HG02610 (cell line): ENCODE data around the gene CACNA2D3.
A peak's percentile ranks its signal among the peaks of the same experiment; 100 is the strongest.

ENCODE experiments used
- ATAC-seq: cut with Tn5 transposase; IDR thresholded peaks from one replicate; pipeline ENCODE4 v1.9.1; 2021; ENCODE audit warnings: mild to moderate bottlenecking, moderate library complexity; ENCODE audit not compliant: unreplicated experiment

The CACNA2D3 gene

GRCh38 chr3:54819946-54820345 is 697.6 kb downstream of the CACNA2D3 start:
- ATAC-seq: no peak

- ATAC-seq: no peak
These were observed 699.9 kb downstream of the CACNA2D3 start for GRCh38 chr3:54822206-54822605.

- ATAC-seq: no peak
These were observed 703.9 kb downstream of the CACNA2D3 start for GRCh38 chr3:54826251-54826691.

- ATAC-seq: no peak
These were observed 704.8 kb downstream of the CACNA2D3 start for GRCh38 chr3:54827056-54827687.

DNA sequence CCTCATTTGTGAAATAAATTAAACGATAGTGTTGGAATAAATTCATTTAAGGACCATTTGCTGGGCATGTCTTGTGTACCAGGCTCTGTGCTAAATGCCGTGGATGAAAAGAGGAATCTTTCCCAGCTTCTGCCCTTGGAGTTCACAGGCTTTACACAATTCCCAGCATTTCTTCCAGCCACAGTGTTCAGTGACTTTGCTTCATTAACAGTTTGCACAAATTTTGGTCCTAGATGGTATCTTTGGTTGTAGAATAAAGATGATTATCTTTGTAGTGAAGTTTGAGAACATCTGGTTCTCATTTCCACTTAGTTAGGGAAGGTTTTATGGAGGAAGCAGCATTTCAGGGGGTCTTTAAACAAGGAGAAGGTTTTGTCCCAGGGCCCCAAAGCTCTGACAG is 705.4 kb downstream of the CACNA2D3 start:
- no peak for ATAC-seq

DNA sequence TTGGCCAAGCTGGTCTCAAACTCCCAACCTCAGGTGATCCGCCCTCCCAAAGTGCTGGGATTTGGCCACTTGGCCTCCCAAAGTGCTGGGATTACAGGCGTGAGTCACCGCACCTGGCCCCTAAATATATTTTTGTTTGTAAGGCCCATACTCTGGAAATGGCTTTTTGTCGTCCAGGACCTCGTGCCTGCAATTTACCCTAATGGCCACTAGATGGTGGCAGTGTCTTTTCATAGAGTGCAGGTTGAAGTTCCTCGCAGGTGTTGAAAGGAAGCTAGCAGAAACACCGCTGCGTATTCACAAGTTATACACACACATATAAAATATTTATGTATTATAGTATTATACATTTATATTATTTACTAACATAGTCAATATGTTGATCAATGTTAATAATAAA is 708.3 kb downstream of the CACNA2D3 start:
- ATAC-seq: no peak

DNA sequence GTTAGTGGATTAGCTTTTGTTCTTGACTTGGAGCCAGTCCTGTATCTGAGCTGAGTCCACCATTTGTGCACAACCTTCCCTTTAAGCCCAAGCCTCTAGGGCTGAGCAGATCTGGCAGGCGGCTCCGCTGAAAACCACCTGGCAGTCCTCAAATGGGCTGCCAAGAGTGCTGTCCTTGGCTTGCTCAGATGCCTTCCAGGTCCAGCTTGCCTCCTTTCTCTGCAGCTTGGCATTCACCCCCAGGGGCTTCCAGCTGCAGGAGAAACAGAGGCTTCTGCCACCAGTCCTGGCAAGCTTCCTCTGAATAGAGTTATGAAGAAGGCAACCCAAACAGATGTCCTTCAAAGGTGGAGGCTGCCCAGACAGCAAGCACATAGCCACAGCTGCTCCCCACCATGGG is 708.8 kb downstream of the CACNA2D3 start:
- no peak for ATAC-seq

DNA sequence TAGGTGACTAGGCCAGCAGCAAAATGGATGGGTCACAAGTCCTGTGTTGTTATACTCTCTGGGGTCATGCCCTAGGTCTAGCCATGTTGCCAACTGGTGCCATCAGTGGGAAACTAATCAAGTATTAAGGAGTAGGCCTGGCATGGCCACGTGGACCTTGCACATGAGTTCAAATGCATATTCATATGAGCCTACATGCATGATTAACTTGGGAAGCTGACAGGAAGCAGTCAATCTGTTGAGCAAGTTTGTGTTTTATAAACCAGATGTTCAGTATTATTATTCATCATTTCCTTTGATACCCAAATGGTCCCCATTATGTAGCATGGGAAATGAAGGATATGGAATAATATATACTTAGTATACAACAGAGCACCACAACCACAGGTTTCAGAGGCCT is 710.5 kb downstream of the CACNA2D3 start:
- ATAC-seq: no peak

- no peak for ATAC-seq
These were observed 713.3 kb downstream of the CACNA2D3 start for GRCh38 chr3:54835701-54836100.

GRCh38 chr3:54836871-54837270 is 714.5 kb downstream of the CACNA2D3 start:
- ATAC-seq: no peak

- no peak for ATAC-seq
These were observed 715.6 kb downstream of the CACNA2D3 start for GRCh38 chr3:54837964-54838363.

GRCh38 chr3:54841471-54841870 is 719.1 kb downstream of the CACNA2D3 start:
- ATAC-seq: no peak

GRCh38 chr3:54843352-54843751 is 721.0 kb downstream of the CACNA2D3 start:
- ATAC-seq: no peak

- no peak for ATAC-seq
These were observed 721.9 kb downstream of the CACNA2D3 start for GRCh38 chr3:54844211-54844610.

DNA sequence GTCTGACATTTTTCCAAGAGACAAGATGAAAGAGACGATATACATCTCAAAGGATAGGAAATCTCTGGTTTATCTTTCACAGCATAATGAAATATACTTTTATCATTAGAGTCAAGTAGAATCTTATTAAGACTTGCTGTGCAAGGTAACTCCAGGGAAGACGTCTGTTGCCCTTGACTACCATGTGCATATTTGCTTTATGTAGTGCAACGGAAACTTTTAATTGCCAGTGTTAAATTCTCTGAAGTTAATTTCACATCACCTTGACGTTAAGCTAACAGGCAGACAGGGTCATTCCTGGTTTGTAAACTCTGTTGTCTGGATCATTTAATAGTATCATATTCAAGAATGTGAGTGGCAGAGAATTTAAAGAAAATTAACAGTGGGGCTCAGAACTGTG is 722.7 kb downstream of the CACNA2D3 start:
- no peak for ATAC-seq

DNA sequence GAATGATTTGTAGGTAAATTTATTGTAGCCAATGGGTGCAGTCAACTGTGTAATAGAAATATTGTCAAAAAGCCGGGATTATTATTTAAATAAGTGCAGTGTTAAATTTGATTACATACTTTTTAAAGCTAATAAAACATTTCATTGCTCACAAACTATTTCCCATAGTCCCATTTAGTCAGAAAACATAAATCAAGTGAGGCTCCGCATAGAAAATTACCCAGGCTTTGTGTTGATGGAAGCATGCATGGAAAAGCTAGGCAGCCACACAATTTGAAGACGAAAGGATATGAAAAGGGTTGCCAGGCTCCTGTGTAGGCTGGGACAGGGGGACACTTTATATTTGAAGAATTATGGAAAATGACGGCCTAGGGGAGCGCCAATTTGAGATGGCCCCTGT is 723.2 kb downstream of the CACNA2D3 start:
- ATAC-seq: no peak

- no peak for ATAC-seq
These were observed 723.8 kb downstream of the CACNA2D3 start for GRCh38 chr3:54846119-54846518.

GRCh38 chr3:54847361-54847760 is 725.0 kb downstream of the CACNA2D3 start:
- no peak for ATAC-seq

DNA sequence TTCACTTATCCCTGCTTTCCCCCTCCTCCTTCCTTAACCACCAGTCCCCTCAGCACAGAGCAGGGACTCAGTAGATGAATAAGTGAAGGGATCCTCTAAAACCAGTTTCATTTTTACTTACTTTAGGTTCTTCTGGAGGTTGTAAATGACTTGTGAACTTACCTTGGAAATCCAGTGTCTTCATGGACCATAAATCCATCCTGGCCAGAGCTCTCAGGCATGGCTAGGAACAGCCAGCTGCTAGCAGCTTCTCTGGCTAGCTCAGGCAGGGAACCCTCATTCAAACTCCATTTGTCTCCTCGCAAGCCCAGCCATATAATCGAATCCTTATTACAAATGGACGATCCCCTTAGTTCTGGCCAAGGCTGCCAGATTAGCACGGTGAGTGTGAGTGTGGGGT is 727.0 kb downstream of the CACNA2D3 start:
- no peak for ATAC-seq

DNA sequence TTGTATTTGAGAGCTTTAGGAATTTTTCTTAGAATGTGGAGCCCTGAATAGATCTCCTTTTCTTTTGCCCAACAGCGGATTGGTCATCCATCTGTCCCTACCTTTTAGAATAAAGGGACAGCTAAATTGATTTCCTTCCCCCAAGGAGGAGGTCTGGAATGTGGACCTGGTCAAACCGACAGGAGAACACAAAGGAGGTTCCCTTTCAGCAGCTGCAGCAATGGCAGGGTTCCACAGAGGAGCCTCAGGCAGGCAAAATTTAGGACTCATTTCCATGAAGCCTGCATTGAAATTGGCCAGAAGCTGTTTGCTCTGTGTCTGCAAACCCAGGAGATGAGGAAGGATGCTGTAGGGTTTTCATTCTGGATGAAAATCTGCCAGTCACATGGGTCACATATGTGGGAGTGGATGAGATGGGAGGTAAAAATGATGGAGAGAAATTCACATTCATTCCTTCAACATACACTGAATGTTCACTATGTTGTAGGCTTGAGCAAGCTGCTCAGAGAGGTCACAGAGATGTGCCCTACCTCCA is 728.2 kb downstream of the CACNA2D3 start:
- no peak for ATAC-seq

DNA sequence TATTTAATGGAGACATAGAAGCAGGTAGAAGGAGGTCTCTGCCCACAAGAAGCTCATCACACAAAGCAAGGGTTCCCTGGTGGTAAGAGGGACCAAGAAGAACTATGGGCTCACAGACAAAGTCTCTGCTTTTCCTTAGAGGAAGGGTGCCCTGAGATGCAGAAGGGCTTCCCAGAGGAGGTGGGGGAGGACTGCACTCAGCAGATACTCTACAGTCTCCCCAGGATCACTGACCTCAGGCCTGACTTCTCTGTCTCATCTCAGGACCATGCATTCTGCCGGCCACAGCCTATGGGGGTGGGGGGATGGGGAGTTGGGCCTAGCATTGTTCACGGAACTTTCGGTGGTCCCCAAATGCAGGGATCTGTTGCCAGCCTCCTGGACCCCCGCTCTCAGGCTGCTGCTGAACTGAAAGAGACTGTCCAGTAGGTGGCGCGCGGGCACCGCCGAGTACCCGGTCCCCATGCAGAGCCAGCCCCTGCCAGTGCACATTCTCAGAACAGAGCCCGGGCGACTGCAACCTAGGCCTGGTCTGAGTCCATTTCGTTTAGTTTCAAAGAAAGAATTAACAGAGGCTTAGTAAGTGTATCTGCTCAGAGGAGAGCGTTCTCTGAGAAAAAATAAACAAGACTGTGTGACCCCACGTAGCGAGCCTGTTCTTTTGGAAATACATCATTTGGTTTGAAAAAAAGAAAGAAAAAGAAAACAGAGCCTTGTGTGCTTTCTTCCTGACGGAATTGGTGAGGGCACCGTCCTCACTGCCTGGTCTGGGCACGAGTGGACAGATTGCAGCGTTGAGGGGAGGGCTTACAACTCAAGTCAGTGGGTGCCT is 731.4 kb downstream of the CACNA2D3 start:
- ATAC-seq: peak; percentile 75

DNA sequence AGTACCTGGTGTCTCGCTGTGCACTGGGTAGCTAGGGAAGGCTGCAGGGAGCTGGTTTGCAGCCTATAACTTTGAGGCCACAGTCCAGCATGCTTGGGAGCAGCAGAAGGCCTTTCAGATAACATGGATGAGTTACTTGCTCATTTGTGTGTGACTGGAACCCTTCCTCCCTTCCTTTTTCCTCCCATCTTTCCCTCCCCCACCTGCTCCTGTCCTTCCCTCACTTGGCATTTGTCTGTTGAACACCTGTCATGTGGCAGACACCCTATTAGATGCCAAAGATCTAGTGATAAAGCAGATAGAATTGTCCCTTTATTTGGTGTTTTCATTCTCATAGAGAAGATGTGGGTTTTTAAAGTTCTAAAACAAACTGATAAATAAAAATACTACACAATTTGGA is 733.9 kb downstream of the CACNA2D3 start:
- ATAC-seq: no peak
